ENCODE data around the gene KCNG2.

The KCNG2 gene

DNA sequence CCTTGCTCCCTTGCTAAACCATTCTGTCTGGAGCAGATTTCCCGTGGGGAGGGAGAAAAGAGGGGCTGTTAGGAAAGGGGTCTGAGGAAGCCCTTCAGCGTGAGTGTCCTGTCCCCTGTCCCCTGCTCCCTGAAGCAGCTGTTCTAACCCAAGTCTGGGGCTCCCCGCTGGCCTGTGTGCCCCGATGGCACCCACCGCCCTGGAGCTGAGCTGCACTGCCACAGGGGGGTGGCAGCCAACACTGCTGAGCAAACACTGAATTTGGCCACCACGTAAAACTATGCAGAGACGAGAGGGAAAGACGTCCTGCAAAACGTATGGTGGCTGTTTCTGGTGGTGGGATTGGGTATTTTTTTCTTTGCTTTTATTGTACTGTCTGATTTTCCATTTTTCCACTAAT, 17.9 kb downstream of the KCNG2 start:
- H3K9me3 ChIP-seq (ENCODE audit: severe bottlenecking): peaks cover 1% of the 10 kb centered on the region
- TF ChIP-seq, protein P1, sequence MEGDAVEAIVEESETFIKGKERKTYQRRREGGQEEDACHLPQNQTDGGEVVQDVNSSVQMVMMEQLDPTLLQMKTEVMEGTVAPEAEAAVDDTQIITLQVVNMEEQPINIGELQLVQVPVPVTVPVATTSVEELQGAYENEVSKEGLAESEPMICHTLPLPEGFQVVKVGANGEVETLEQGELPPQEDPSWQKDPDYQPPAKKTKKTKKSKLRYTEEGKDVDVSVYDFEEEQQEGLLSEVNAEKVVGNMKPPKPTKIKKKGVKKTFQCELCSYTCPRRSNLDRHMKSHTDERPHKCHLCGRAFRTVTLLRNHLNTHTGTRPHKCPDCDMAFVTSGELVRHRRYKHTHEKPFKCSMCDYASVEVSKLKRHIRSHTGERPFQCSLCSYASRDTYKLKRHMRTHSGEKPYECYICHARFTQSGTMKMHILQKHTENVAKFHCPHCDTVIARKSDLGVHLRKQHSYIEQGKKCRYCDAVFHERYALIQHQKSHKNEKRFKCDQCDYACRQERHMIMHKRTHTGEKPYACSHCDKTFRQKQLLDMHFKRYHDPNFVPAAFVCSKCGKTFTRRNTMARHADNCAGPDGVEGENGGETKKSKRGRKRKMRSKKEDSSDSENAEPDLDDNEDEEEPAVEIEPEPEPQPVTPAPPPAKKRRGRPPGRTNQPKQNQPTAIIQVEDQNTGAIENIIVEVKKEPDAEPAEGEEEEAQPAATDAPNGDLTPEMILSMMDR (IDR thresholded peaks at IDR 0.05; ENCODE audit: low read depth, low read length): no peak
- DNase-seq: no peak
- no peaks in the 10 kb centered on the region for H3K36me3 ChIP-seq
- no peak overlapping the region for H3K4me3 ChIP-seq (ENCODE audit: low read depth, low read length)
- H3K27ac ChIP-seq: no peak overlapping the region
- no peaks in the 10 kb centered on the region for H3K27me3 ChIP-seq (ENCODE audit: insufficient read depth, low read depth, severe bottlenecking)

GRCh38 chr18:79816092-79816491, 18.4 kb downstream of the KCNG2 start:
- Histone ChIP-seq H3K27ac (no peak overlapping the region), H3K27me3 (ENCODE audit: insufficient read depth, low read depth, severe bottlenecking) (no peaks in the 10 kb centered on the region), H3K4me3 (ENCODE audit: low read depth, low read length) (no peak overlapping the region), H3K36me3 (no peaks in the 10 kb centered on the region), H3K9me3 (ENCODE audit: severe bottlenecking) (no peaks in the 10 kb centered on the region)
- TF ChIP-seq, protein P1 (IDR thresholded peaks at IDR 0.05; ENCODE audit: low read depth, low read length): no peak
- no peak for DNase-seq

DNA sequence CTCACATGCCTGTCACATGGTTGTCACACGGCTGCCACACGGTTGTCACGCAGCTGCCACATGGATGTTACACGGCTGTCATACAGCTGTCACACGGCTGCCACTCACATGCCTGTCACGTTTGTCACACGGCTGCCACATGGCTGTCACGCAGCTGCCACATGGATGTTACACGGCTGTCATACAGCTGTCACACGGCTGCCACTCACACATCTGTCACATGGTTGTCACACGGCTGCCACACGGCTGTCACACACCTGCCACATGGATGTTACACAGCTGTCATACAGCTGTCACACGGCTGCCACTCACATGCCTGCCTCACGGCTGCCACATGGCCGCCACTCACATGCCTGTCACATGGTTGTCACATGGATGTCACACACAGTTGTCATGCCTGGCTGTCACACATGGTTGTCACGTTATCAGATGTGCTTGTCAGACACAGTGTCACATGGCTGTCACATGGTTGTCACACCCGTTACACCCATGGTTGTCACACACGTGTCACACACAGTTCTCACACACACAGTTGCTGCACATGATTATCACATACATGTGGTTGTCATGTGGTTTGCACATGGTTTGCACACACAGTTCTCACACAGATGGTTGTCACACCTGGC, 19.4 kb downstream of the KCNG2 start:
- Histone ChIP-seq H3K27me3 (ENCODE audit: insufficient read depth, low read depth, severe bottlenecking) (no peaks in the 10 kb centered on the region), H3K36me3 (no peaks in the 10 kb centered on the region), H3K9me3 (ENCODE audit: severe bottlenecking) (no peaks in the 10 kb centered on the region), H3K4me3 (ENCODE audit: low read depth, low read length) (no peak overlapping the region), H3K27ac (no peak overlapping the region)
- TF ChIP-seq, protein P1 (IDR thresholded peaks at IDR 0.05; ENCODE audit: low read depth, low read length): no peak
- no peak for DNase-seq

- DNase-seq: no peak
- H3K27me3 ChIP-seq (ENCODE audit: insufficient read depth, low read depth, severe bottlenecking): no peaks in the 10 kb centered on the region
- TF ChIP-seq, protein P1 (IDR thresholded peaks at IDR 0.05; ENCODE audit: low read depth, low read length): no peak
- no peaks in the 10 kb centered on the region for H3K36me3 ChIP-seq
- no peak overlapping the region for H3K4me3 ChIP-seq (ENCODE audit: low read depth, low read length)
- no peak overlapping the region for H3K27ac ChIP-seq
- no peaks in the 10 kb centered on the region for H3K9me3 ChIP-seq (ENCODE audit: severe bottlenecking)
Observed at GRCh38 chr18:79817607-79817998, 19.9 kb downstream of the KCNG2 start.

DNA sequence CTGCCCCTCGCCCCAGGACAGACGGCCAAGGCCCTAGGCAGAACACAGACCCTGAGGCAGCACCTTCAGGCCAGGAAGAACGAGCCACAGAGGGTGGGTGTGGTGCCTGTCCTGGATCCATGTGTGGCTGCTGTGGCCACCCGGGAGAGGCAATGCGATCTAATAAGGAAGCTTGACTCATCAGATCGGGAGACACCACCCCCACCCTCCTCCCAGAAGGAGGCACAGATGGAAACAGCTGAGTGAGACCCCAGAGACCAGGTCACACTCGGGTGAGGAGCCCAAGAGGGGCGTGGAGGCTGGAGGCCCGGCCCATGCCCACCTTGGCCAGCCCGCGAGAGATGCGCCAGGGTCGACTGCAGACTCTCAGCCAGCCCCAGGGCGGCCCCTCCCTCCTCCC, 20.3 kb downstream of the KCNG2 start:
- TF ChIP-seq, protein P1 (IDR thresholded peaks at IDR 0.05; ENCODE audit: low read depth, low read length): no peak
- H3K9me3 ChIP-seq (ENCODE audit: severe bottlenecking): no peaks in the 10 kb centered on the region
- H3K36me3 ChIP-seq: no peaks in the 10 kb centered on the region
- H3K4me3 ChIP-seq (ENCODE audit: low read depth, low read length): no peak overlapping the region
- H3K27me3 ChIP-seq (ENCODE audit: insufficient read depth, low read depth, severe bottlenecking): no peaks in the 10 kb centered on the region
- no peak overlapping the region for H3K27ac ChIP-seq
- peak; percentile 42 for DNase-seq

- TF ChIP-seq, protein P1 (IDR thresholded peaks at IDR 0.05; ENCODE audit: low read depth, low read length): no peak
- H3K27ac ChIP-seq: no peak overlapping the region
- no peaks in the 10 kb centered on the region for H3K36me3 ChIP-seq
- H3K27me3 ChIP-seq (ENCODE audit: insufficient read depth, low read depth, severe bottlenecking): no peaks in the 10 kb centered on the region
- no peak overlapping the region for H3K4me3 ChIP-seq (ENCODE audit: low read depth, low read length)
- DNase-seq: no peak
- H3K9me3 ChIP-seq (ENCODE audit: severe bottlenecking): no peaks in the 10 kb centered on the region
Observed at GRCh38 chr18:79818631-79819030, 20.9 kb downstream of the KCNG2 start.

All from WERI-Rb-1 (cell line).